Esophagus muscularis mucosa (tissue), 4 donors: ENCODE measurements around the gene AUTS2. TPM values are rescaled to one million over a fixed set of nuclear protein-coding genes. Genes with fewer than 3 reads are reported as not detected.

Source experiments
- DNase-seq: peaks from one replicate; pipeline ENCODE4 v3.0.0-alpha.2; 2017; ENCODE audit errors: extremely low spot score
- H3K27ac ChIP-seq, 4 donors: fragments of 200-600 bp; sonication (generic); replicated peaks in 1 of 4; 1 replicate in 3 of 4; 2 replicates in 1 of 4; pipeline ENCODE4 v1.5.1; 2016 to 2019; ENCODE audit warnings: mild to moderate bottlenecking in 1 of 4
- H3K27me3 ChIP-seq, 4 donors: fragments of 200-600 bp; sonication (generic); one replicate each; pipeline versions ENCODE4 v1.5.1 to v1.6.0; 2016 to 2019
- H3K36me3 ChIP-seq, 4 donors: fragments of 200-600 bp; sonication (generic); one replicate each; pipeline ENCODE4 v1.5.1; 2016 to 2019
- H3K4me1 ChIP-seq, 4 donors: fragments of 200-600 bp; sonication (generic); one replicate each; pipeline ENCODE4 v1.5.1; 2016 to 2019
- H3K4me3 ChIP-seq, 4 donors: fragments of 200-600 bp; sonication (generic); 1 replicate in 2 of 4; 2 replicates in 2 of 4; pipeline ENCODE4 v1.5.1; 2016 to 2019; ENCODE audit warnings: mild to moderate bottlenecking in 4 of 4, moderate library complexity in 1 of 4
- H3K9me3 ChIP-seq, 4 donors: fragments of 200-600 bp; sonication (generic); 1 replicate in 3 of 4; 2 replicates in 1 of 4; pipeline ENCODE4 v1.5.1; 2016 to 2019
- CTCF ChIP-seq, 3 experiments: fragments of 200-600 bp in 2 of 3; fragments of 450-650 bp in 1 of 3; sonication (generic) in 2 of 3; IDR thresholded peaks; one replicate each; pipeline ENCODE4 v1.5.1; 2017 to 2019; ENCODE audit warnings: antibody characterized with exemption in 3 of 3, mild to moderate bottlenecking in 2 of 3, moderate library complexity in 1 of 3
- EP300 ChIP-seq: sonication (generic); formaldehyde crosslinking; IDR thresholded peaks from one replicate; pipeline ENCODE4 v1.6.1; 2017; ENCODE audit warnings: antibody characterized with exemption
- POLR2A ChIP-seq: fragments of 450-650 bp; IDR thresholded peaks from one replicate; pipeline ENCODE4 v1.6.1; 2017; ENCODE audit warnings: antibody characterized with exemption, moderate library complexity, mild to moderate bottlenecking, low read depth
- POLR2AphosphoS5 ChIP-seq, 2 donors: sonication (generic); formaldehyde crosslinking; IDR thresholded peaks; one replicate each; pipeline ENCODE4 v1.6.1; 2017; ENCODE audit warnings: antibody characterized with exemption in 2 of 2
- WGBS: methylation state at CpG from one replicate; pipeline ENCODE4 v1.1.5; 2018; 5-methylcytosine and 5-hydroxymethylcytosine counted together
- intact Hi-C: fragments of 100-400 bp; cut with DNase I; formaldehyde crosslinking; loops from one replicate; pipeline ENCODE4 v1.15.1; 2023
- total RNA-seq, 4 donors: library from RNA; depleted of rRNA; stranded (reverse); fragments of >200 nt; gene quantifications; one replicate each; pipeline versions ENCODE4 v1.1.0 to v1.2.1, GENCODE V29; 2016

Gene AUTS2
- total RNA-seq, 4 donors from 2014 or later = 18.5 to 44.9 (median 34.2) TPM

GRCh38 chr7:70674571-70675010 is 1076.3 kb downstream of the AUTS2 start:
- no peak for DNase-seq
- intact Hi-C loops = no loop called here

DNA sequence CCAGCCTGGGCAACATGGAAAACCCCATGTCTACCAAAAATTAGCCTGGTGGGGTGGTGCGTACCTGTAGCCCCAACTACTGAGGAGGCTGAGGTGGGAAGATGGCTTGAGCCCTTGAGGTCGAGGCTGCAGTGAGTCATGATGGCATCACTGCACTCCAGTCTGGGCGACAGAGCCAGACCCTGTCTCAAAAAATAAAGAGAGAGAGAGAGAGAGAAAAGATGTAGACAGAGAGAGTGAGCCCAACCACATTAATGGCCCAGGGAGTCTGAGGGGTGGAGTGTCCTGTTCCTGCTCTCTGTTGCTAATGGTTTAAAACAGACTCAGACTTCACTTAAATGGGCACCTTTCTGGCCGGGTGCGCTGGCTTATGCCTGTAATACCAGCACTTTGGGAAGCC is 1078.0 kb downstream of the AUTS2 start:
- no peaks in the 10 kb centered on the region for H3K27me3 ChIP-seq
- intact Hi-C loops = no loop called here
- 91% methylated on average over 5 of the region's 5 CpGs for WGBS
- no peak overlapping the region for H3K27ac ChIP-seq
- no peaks in the 10 kb centered on the region for H3K4me1 ChIP-seq
- H3K4me3 ChIP-seq = no peak overlapping the region
- no peak for DNase-seq
- no peak for TF ChIP-seq EP300
- no peak for TF ChIP-seq CTCF (IDR thresholded peaks at IDR 0.05)
- no peak for TF ChIP-seq POLR2AphosphoS5 (IDR thresholded peaks at IDR 0.05)
- TF ChIP-seq POLR2A = no peak
- no peaks in the 10 kb centered on the region for H3K36me3 ChIP-seq
- no peaks in the 10 kb centered on the region for H3K9me3 ChIP-seq

More at GRCh38 chr7:70674571-70675010, 1076.3 kb downstream of the AUTS2 start:
- H3K4me1 ChIP-seq = no peaks in the 10 kb centered on the region
- no peaks in the 10 kb centered on the region for H3K9me3 ChIP-seq
- H3K27me3 ChIP-seq = no peaks in the 10 kb centered on the region
- H3K27ac ChIP-seq = no peak overlapping the region
- H3K4me3 ChIP-seq = no peak overlapping the region
- TF ChIP-seq POLR2A = no peak
- TF ChIP-seq CTCF (IDR thresholded peaks at IDR 0.05) = no peak
- TF ChIP-seq POLR2AphosphoS5 (IDR thresholded peaks at IDR 0.05) = no peak
- TF ChIP-seq EP300 = no peak
- WGBS = 90% methylated on average over 5 of the region's 5 CpGs
- H3K36me3 ChIP-seq = no peaks in the 10 kb centered on the region

- no peak for TF ChIP-seq EP300
- TF ChIP-seq POLR2A = no peak
- TF ChIP-seq POLR2AphosphoS5 (IDR thresholded peaks at IDR 0.05) = no peak
- TF ChIP-seq CTCF (IDR thresholded peaks at IDR 0.05) = no peak
- no peak overlapping the region for H3K27ac ChIP-seq
- no peaks in the 10 kb centered on the region for H3K36me3 ChIP-seq
- peaks cover 0 to 4% (median 0%) of the 10 kb centered on the region in 4 donors for H3K4me1 ChIP-seq
- WGBS = 56% methylated on average over 4 of the region's 4 CpGs
- no peaks in the 10 kb centered on the region for H3K9me3 ChIP-seq
- no peak for DNase-seq
- H3K27me3 ChIP-seq = no peaks in the 10 kb centered on the region
- intact Hi-C loops = no loop called here
- H3K4me3 ChIP-seq = no peak overlapping the region
Measured at GRCh38 chr7:70678621-70679251, 1080.5 kb downstream of the AUTS2 start.

- no peak for DNase-seq
- WGBS = 80% methylated on average over 4 of the region's 4 CpGs
- no peaks in the 10 kb centered on the region for H3K9me3 ChIP-seq
Measured at GRCh38 chr7:70679661-70680060, 1081.4 kb downstream of the AUTS2 start.

More at GRCh38 chr7:70679661-70680060, 1081.4 kb downstream of the AUTS2 start:
- intact Hi-C loops = no loop called here
- Histone ChIP-seq H3K36me3 (no peaks in the 10 kb centered on the region), H3K27me3 (no peaks in the 10 kb centered on the region), H3K4me1 (peaks cover 0 to 4% (median 0%) of the 10 kb centered on the region in 4 donors), H3K27ac (no peak overlapping the region), H3K4me3 (no peak overlapping the region)
- TF ChIP-seq POLR2AphosphoS5 (IDR thresholded peaks at IDR 0.05) (no peak), POLR2A (no peak), CTCF (IDR thresholded peaks at IDR 0.05) (no peak), EP300 (no peak)
